H1 (cell line): ENCODE data around the gene CYREN. TPM values are rescaled to one million over a fixed set of nuclear protein-coding genes. Genes with fewer than 3 reads are reported as not detected.

Experiments used
- BCL11A ChIP-seq, 2 experiments: IDR thresholded peaks; one replicate each; pipeline ENCODE4 v1.6.1; 2011; ENCODE audit warnings: low read depth in 2 of 2, low read length in 2 of 2, mild to moderate bottlenecking in 2 of 2
- CHD7 ChIP-seq: fragments of 300-600 bp; sonication (generic); IDR thresholded peaks from 2 replicates; pipeline ENCODE4 v1.7.1; 2012; ENCODE audit warnings: low read length, moderate library complexity, mild to moderate bottlenecking, inconsistent platforms; ENCODE audit not compliant: insufficient replicate concordance
- RAD21 ChIP-seq, 2 experiments: IDR thresholded peaks in 1 of 2; conservative IDR thresholded peaks in 1 of 2; 2 replicates each; pipeline ENCODE4 v1.6.1; 2011; ENCODE audit warnings: low read depth in 2 of 2, low read length in 2 of 2, improper control_type of control experiment in 1 of 2, inconsistent platforms in 1 of 2, mild to moderate bottlenecking in 1 of 2, moderate library complexity in 1 of 2
- SIX5 ChIP-seq: IDR thresholded peaks from 2 replicates; pipeline ENCODE4 v1.6.1; 2011; ENCODE audit warnings: mild to moderate bottlenecking, low read depth, low read length
- TEAD4 ChIP-seq: IDR thresholded peaks from 2 replicates; pipeline ENCODE4 v1.6.1; 2012; ENCODE audit warnings: low read depth, low read length, inconsistent platforms, mixed read lengths
- polyA plus RNA-seq, 7 experiments: library from polyadenylated mRNA; depleted of rRNA in 3 of 7; stranded (reverse) in 5 of 7; unstranded in 2 of 7; fragments of >200 nt in 5 of 7; fragments of 200-250 nt in 2 of 7; gene quantifications; 1 replicate in 5 of 7; 2 replicates in 1 of 7; 4 replicates in 1 of 7; pipeline versions ENCODE4 v1.2.1 to v1.2.3, GENCODE V29; 2011 to 2013; ENCODE audit warnings: missing spikeins in 2 of 7, mixed read lengths in 2 of 7
- total RNA-seq: library from RNA; stranded (reverse); fragmentation: NEBNext Ultra II Directional; extraction: Animal tissue kit (Norgen Biotek cat#: 25700); gene quantifications from 2 replicates; pipeline ENCODE4 v1.2.1, GENCODE V29; 2021
- TF ChIP-seq, protein P1 (sequence below), 3 experiments: IDR thresholded peaks; 1 replicate in 2 of 3; 2 replicates in 1 of 3; pipeline versions ENCODE4 v1.5.1 to v1.6.1; 2011; ENCODE audit warnings: low read length in 3 of 3, mild to moderate bottlenecking in 3 of 3, inconsistent platforms in 2 of 3, low read depth in 1 of 3, moderate library complexity in 1 of 3; ENCODE audit not compliant: insufficient read depth in 1 of 3; ENCODE audit errors: control extremely low read depth in 1 of 3

CYREN gene
- total and polyA plus RNA-seq, 2 of the 8 experiments (the other 6 are each of a cell fraction or from before 2014, with no cell fraction given): 25.1 to 46.2 TPM

DNA sequence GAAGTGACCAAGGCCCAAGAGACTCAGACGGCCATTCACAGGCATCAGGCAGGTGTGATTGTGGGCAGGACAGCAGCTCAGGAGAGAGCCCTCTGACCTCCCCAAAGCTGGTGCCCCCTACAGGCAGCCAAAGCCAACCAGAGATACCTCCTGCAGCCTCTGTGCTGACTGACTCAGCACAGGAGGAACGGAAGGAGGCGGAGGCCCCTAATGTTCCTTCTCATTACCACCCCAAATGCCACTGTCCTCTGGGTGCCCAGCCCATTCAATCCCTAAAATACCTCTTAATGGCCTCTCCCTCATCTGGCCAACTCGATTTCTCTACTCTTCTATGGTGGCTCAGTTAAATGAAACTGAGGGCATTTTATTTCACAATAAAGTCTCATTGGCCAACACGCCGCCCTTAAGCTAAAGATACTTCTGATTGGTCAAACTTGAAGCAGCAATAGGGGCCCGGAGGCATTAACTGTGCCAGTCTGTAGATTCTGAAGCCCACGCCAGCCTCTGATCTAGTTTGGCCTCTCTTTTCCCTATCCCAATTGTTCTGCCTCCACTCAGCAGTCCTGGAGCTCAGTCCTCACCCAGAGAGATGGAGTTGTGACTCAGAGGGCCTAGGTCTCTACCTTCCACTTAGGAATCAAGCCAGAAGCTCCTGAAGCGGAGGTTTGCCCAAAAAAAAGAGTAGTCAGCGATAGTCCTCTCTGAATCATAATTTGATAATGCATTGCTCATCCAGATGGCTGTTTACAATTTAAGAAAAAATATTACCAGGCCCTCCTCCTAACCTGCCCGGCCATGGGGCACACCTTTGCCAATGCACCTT, 1.2 kb downstream of the CYREN start (continued):
- no peak for TF ChIP-seq CHD7
- TF ChIP-seq RAD21 (IDR thresholded peaks at IDR 0.05 in 1 of 2, conservative IDR thresholded peaks at IDR 0.05 in 1 of 2; ENCODE audit: low read depth in 2 of 2, low read length in 2 of 2): peak; percentile 59 to 71
- TF ChIP-seq, protein P1, sequence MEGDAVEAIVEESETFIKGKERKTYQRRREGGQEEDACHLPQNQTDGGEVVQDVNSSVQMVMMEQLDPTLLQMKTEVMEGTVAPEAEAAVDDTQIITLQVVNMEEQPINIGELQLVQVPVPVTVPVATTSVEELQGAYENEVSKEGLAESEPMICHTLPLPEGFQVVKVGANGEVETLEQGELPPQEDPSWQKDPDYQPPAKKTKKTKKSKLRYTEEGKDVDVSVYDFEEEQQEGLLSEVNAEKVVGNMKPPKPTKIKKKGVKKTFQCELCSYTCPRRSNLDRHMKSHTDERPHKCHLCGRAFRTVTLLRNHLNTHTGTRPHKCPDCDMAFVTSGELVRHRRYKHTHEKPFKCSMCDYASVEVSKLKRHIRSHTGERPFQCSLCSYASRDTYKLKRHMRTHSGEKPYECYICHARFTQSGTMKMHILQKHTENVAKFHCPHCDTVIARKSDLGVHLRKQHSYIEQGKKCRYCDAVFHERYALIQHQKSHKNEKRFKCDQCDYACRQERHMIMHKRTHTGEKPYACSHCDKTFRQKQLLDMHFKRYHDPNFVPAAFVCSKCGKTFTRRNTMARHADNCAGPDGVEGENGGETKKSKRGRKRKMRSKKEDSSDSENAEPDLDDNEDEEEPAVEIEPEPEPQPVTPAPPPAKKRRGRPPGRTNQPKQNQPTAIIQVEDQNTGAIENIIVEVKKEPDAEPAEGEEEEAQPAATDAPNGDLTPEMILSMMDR (IDR thresholded peaks at IDR 0.05; ENCODE audit: control extremely low read depth in 1 of 3, insufficient read depth in 1 of 3, low read depth in 1 of 3, low read length in 3 of 3): peak; percentile 69 to 80 (median 80)
- TF ChIP-seq BCL11A (IDR thresholded peaks at IDR 0.05; ENCODE audit: low read depth in 2 of 2, low read length in 2 of 2): no peak
- no peak for TF ChIP-seq SIX5
- no peak for TF ChIP-seq TEAD4
- TF ChIP-seq, all 59 proteins: peak for 8
